Body of pancreas (tissue), 4 donors: ENCODE measurements around the gene BMPER. TPM values are rescaled to one million over a fixed set of nuclear protein-coding genes. Genes with fewer than 3 reads are reported as not detected.

ENCODE experiments used
- ATAC-seq: fragments of 150-250 bp; one replicate; pipeline ENCODE4 v1.9.1; 2016
- DNase-seq, 4 donors: peaks; one replicate each; pipeline ENCODE4 v3.0.0-alpha.2; 2019
- H3K27ac ChIP-seq, 4 donors: fragments of 200-600 bp; sonication (generic); 1 replicate in 3 of 4; 2 replicates in 1 of 4; pipeline versions ENCODE4 v1.5.1 to v1.6.1; 2016 to 2019; ENCODE audit warnings: mild to moderate bottlenecking in 1 of 4, mixed read lengths in 1 of 4, moderate library complexity in 1 of 4
- H3K27me3 ChIP-seq, 2 donors: fragments of 200-600 bp; sonication (generic); one replicate each; pipeline ENCODE4 v1.6.0; 2016; ENCODE audit warnings: mild to moderate bottlenecking in 1 of 2
- H3K36me3 ChIP-seq, 2 donors: fragments of 200-600 bp; sonication (generic); replicated peaks in 1 of 2; 2 replicates each; pipeline ENCODE4 v1.5.1; 2016; ENCODE audit warnings: low read depth in 2 of 2; ENCODE audit not compliant: insufficient read depth in 1 of 2
- H3K4me1 ChIP-seq: fragments of 200-600 bp; sonication (generic); one replicate; pipeline ENCODE4 v1.6.0; 2016
- H3K4me3 ChIP-seq, 2 donors: fragments of 200-600 bp; sonication (generic); 1 replicate in 1 of 2; 2 replicates in 1 of 2; pipeline ENCODE4 v1.5.1; 2016 to 2019
- H3K9me3 ChIP-seq, 3 donors: fragments of 200-600 bp; sonication (generic); 1 replicate in 2 of 3; 2 replicates in 1 of 3; pipeline ENCODE4 v1.5.1; 2016
- POLR2A ChIP-seq, 3 donors: fragments of 450-650 bp; IDR thresholded peaks; one replicate each; pipeline ENCODE4 v1.6.1; 2016; ENCODE audit warnings: antibody characterized with exemption in 3 of 3, mild to moderate bottlenecking in 2 of 3
- WGBS, 2 donors: methylation state at CpG; one replicate each; pipeline ENCODE4 v1.1.5; 2017; 5-methylcytosine and 5-hydroxymethylcytosine counted together
- intact Hi-C: fragments of 100-400 bp; cut with DNase I; formaldehyde crosslinking; loops from one replicate; pipeline ENCODE4 v1.15.1; 2023
- total RNA-seq, 2 donors: library from RNA; depleted of rRNA; stranded (reverse); fragments of >200 nt; gene quantifications; one replicate each; pipeline ENCODE4 v1.1.0, GENCODE V29; 2016
- TF ChIP-seq, protein P1 (sequence below), 7 experiments: fragments of 450-650 bp in 4 of 7; fragments of 200-600 bp in 3 of 7; sonication (generic) in 3 of 7; IDR thresholded peaks; one replicate each; pipeline ENCODE4 v1.5.1; 2016 to 2019; ENCODE audit warnings: antibody characterized with exemption in 7 of 7

Gene BMPER
- under 1 TPM; 0.33 to 0.78 TPM for total RNA-seq

DNA sequence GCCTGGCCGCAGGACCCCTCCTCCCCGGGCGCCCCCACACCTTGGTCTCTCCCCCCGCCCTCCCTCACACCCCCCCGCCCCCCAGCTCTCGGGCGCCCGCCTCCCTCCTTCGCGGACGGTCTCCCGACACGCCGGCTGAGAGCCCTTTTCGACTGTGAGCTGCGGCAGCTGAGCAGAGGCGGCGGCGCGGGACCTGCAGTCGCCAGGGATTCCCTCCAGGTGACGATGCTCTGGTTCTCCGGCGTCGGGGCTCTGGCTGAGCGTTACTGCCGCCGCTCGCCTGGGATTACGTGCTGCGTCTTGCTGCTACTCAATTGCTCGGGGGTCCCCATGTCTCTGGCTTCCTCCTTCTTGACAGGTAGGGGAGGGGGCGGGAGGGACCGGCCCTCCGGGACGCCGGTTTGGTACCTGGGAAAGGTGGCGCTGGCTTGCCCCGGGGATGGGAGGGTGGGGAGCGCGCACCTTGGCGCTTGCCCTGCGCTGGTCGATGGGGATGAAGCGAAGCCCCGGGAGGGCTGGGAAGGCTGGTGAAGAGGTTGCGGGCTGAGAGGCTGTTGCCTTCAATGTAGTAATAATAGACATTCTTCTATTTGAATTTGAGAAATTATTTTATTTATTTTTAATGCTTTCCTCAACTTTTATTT, at the start of gene BMPER:
BMPER (plus strand) TSS at position 151 of the 644 bp plus-strand sequence; CDS start at position 226, 75 bp downstream.
- DNase-seq = peak; percentile 15 to 46 (median 32)
- H3K4me1 ChIP-seq = peaks cover 20% of the 10 kb centered on the region
- no peak within 1 kb of the TSS for H3K27ac ChIP-seq
- no peaks in the 10 kb centered on the region for H3K36me3 ChIP-seq
- no peak for ATAC-seq
- WGBS, 2 donors = 3 to 10% methylated on average over 22 to 47 of the region's 47 CpGs
- intact Hi-C loops = no loop called here
- peaks cover 0 to 24% of the 10 kb centered on the region in 2 donors for H3K27me3 ChIP-seq
- TF ChIP-seq POLR2A (IDR thresholded peaks at IDR 0.05) = no peak
- TF ChIP-seq, protein P1, sequence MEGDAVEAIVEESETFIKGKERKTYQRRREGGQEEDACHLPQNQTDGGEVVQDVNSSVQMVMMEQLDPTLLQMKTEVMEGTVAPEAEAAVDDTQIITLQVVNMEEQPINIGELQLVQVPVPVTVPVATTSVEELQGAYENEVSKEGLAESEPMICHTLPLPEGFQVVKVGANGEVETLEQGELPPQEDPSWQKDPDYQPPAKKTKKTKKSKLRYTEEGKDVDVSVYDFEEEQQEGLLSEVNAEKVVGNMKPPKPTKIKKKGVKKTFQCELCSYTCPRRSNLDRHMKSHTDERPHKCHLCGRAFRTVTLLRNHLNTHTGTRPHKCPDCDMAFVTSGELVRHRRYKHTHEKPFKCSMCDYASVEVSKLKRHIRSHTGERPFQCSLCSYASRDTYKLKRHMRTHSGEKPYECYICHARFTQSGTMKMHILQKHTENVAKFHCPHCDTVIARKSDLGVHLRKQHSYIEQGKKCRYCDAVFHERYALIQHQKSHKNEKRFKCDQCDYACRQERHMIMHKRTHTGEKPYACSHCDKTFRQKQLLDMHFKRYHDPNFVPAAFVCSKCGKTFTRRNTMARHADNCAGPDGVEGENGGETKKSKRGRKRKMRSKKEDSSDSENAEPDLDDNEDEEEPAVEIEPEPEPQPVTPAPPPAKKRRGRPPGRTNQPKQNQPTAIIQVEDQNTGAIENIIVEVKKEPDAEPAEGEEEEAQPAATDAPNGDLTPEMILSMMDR (IDR thresholded peaks at IDR 0.05) = no peak
- no peaks in the 10 kb centered on the region for H3K9me3 ChIP-seq
- H3K4me3 ChIP-seq = peak within 1 kb of the TSS in 1 of 2 donors; percentile 32

DNA sequence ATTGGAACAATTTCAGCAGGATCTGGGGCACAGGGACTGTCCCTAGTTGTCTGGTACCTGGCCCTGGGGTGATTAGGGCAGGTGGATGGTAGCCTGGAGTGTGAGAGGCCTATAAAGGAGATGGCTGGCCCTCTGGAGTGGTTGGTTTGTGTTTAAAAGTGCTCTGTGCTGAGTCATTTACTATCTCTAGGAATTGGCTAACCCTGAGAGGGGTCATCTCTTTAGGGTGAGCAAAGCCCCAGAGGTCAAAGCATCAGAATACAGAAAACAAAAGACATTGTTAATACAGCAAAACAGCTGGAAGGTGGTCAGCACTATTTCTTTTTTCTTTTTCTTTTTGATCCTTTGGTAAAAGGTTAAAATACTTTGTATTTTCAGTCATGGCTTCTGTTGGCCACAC, 43.4 kb upstream of the BMPER start:
- DNase-seq (no peak), ATAC-seq (no peak)
- Histone ChIP-seq H3K27me3 (no peaks in the 10 kb centered on the region), H3K4me3 (no peak overlapping the region), H3K36me3 (no peaks in the 10 kb centered on the region), H3K9me3 (no peaks in the 10 kb centered on the region), H3K4me1 (no peaks in the 10 kb centered on the region), H3K27ac (no peak overlapping the region)
- intact Hi-C loops = no loop called here
- TF ChIP-seq, protein P1 (IDR thresholded peaks at IDR 0.05) = no peak
- TF ChIP-seq POLR2A (IDR thresholded peaks at IDR 0.05) = no peak

DNA sequence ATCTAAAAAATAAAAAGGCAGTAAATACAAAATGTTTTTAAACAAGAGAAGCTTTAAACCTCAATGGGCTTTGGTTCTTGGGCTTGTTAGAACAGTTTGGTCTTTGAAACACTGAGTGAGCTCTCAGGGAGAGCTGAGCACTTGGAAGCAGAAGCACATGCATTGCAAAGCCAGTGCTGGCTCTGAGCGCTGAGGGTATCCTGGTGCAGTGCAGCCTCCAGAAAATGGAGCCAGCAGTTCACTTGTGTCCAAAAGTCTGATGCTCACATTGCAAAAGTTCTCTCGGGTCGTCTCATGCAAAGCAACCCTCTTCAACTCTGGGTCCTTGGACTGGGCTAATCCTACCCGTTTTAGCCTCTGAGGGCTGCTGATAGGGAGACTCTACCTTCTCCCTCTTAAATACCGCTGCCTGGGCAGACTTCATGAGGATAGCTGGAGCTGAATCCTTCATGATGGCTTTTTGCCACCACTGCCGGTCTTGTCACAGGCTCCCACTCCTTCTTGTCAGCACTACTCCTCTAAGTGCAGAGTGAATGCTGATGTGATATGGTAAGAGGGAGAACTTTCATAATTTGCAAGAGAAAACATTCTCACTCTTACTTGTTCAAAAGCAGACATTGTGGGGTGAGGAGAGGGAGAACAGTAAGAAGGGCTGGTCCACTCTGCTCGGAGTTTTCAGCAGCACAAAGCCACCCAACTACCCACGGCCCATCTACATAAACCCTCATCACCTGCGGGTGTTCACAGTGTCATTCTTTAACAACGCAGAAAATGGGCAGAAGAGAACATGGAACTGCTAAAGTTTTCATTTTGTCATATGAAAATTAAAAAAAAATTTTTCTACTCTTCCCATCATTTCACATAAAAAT, 42.2 kb upstream of the BMPER start:
- TF ChIP-seq POLR2A (IDR thresholded peaks at IDR 0.05) = no peak
- TF ChIP-seq, protein P1 (IDR thresholded peaks at IDR 0.05) = no peak
- 67 to 70% methylated on average over 10 of the region's 10 CpGs for WGBS, 2 donors
- no peak for ATAC-seq
- Histone ChIP-seq H3K27ac (no peak overlapping the region), H3K36me3 (no peaks in the 10 kb centered on the region), H3K27me3 (no peaks in the 10 kb centered on the region), H3K4me1 (no peaks in the 10 kb centered on the region), H3K9me3 (no peaks in the 10 kb centered on the region), H3K4me3 (no peak overlapping the region)
- intact Hi-C loops = no loop called here
- peak in 1 of 4 donors; percentile 12 for DNase-seq

DNA sequence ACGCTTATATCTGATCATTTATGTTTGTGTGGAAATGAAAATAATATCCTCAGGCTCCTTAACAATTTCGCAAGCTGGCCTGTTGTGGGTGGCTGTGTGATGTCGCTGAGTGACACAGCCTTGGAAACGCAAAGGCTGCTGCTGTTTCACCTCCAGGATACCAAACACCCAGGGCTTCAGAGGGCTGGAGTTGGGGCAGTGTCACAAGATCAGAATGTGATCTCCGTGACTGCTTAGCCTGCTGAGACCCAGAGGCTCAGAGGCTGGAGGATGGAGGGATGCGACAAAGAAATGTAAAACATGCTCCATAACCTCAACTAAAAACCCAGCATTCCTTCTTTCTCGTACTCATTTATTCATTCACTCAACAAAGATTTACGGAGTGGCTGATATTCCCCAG, 37.2 kb upstream of the BMPER start:
- H3K27ac ChIP-seq = no peak overlapping the region
- intact Hi-C loops = no loop called here
- no peak for TF ChIP-seq POLR2A (IDR thresholded peaks at IDR 0.05)
- TF ChIP-seq, protein P1 (IDR thresholded peaks at IDR 0.05) = no peak
- H3K9me3 ChIP-seq = no peaks in the 10 kb centered on the region
- ATAC-seq = no peak
- DNase-seq = no peak
- no peaks in the 10 kb centered on the region for H3K27me3 ChIP-seq
- H3K4me3 ChIP-seq = no peak overlapping the region
- 69 to 70% methylated on average over 8 of the region's 8 CpGs for WGBS, 2 donors
- H3K36me3 ChIP-seq = no peaks in the 10 kb centered on the region
- H3K4me1 ChIP-seq = no peaks in the 10 kb centered on the region
